ENCODE measurements around the gene RACK1.

GRCh38 chr5:181203777-181204112 lies 40.0 kb downstream of the RACK1 start:
- TF ChIP-seq BHLHE40 (IDR thresholded peaks at IDR 0.05; ENCODE audit: borderline replicate concordance) (no peak), FOXK2 (IDR thresholded peaks at IDR 0.05) (no peak), SP1 (IDR thresholded peaks at IDR 0.05) (no peak), SUZ12 (IDR thresholded peaks at IDR 0.05) (no peak), ARNT (IDR thresholded peaks at IDR 0.05) (no peak)
